Measurements from ENCODE around the gene KIF26A.

- TF ChIP-seq CTCF (IDR thresholded peaks at IDR 0.05) (no peak), POLR2A (IDR thresholded peaks at IDR 0.05; ENCODE audit: low read depth) (no peak), POLR2AphosphoS5 (IDR thresholded peaks at IDR 0.05) (no peak), EP300 (IDR thresholded peaks at IDR 0.05) (no peak)
These were observed 44.9 kb upstream of the KIF26A start for GRCh38 chr14:104093366-104094055.

All from esophagus muscularis mucosa (tissue), 4 donors.